IPS-15b (cell line): ENCODE measurements around the gene ALDH7A1.

Experiments used
- H3K27me3 ChIP-seq: one replicate; pipeline ENCODE4 v1.6.1; 2013; ENCODE audit warnings: low read length; ENCODE audit not compliant: control insufficient read depth, insufficient read depth
- H3K36me3 ChIP-seq: one replicate; pipeline ENCODE4 v1.6.1; 2013; ENCODE audit warnings: low read length; ENCODE audit not compliant: control insufficient read depth, insufficient read depth
- H3K4me1 ChIP-seq: one replicate; pipeline ENCODE4 v1.6.1; 2013; ENCODE audit warnings: mild to moderate bottlenecking, low read length; ENCODE audit not compliant: control insufficient read depth, insufficient read depth
- H3K4me3 ChIP-seq: one replicate; pipeline ENCODE4 v1.5.1; 2013; ENCODE audit warnings: low read depth, low read length
- H3K9ac ChIP-seq: one replicate; pipeline ENCODE4 v1.6.1; 2013; ENCODE audit warnings: low read depth, mild to moderate bottlenecking, low read length
- H3K9me3 ChIP-seq: one replicate; pipeline ENCODE4 v1.6.1; 2013; ENCODE audit warnings: mild to moderate bottlenecking, low read length; ENCODE audit not compliant: control insufficient read depth, insufficient read depth

Gene ALDH7A1

DNA sequence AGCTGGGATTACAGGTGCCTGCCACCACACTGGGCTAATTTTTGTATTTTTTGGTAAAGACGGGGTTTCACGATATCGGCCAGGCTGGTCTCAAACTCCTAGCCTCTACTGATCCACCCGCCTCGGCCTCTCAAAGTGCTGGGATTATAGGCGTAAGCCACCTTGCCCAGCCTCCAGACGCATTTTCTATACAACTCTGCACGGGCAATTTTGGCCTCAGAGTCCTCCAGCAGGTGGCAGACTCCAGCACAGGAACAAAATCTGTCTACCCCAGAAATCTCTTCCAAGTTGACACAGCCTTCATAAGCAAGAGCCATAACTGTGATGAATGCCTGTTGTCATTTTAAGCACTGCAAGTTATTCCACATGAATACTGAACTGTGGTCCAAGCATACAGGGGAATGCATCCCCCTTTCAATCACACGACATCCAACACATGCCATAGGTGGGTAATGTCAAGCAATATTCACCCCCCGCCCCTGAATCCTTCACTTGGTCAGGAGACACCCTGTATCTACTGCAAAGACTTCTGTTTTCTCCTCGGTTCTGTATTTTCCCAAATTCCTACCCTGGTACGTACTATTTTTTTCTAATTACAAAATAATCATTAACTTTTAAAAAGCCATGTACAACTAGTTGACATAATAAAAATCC lies 50.8 kb downstream of the ALDH7A1 start:
- Histone ChIP-seq H3K36me3 (peaks cover 21% of the 10 kb centered on the region), H3K27me3 (no peaks in the 10 kb centered on the region), H3K4me1 (no peaks in the 10 kb centered on the region), H3K9me3 (no peaks in the 10 kb centered on the region), H3K9ac (no peak overlapping the region), H3K4me3 (no peak overlapping the region)

DNA sequence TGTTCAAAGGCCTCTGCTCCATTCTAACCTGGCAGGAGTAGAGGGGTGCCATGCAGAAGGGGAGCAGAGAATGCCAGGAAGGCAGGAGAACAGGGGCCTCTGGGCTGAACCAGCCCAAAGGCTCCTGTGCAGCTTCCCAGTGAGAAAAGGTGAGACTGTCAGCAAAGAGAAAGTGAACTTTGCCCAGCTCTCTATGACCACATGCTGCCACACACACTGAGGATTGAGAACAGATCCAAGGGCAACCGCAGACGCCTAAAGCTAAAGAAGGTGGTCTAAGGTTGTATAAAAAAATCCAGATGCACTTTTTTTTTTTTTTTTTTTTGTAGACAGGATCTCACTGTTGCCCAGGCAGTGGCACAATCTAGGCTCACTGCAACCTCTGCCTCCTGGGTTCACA lies 51.4 kb downstream of the ALDH7A1 start:
- Histone ChIP-seq H3K36me3 (peaks cover 21% of the 10 kb centered on the region), H3K27me3 (no peaks in the 10 kb centered on the region), H3K9ac (no peak overlapping the region)

DNA sequence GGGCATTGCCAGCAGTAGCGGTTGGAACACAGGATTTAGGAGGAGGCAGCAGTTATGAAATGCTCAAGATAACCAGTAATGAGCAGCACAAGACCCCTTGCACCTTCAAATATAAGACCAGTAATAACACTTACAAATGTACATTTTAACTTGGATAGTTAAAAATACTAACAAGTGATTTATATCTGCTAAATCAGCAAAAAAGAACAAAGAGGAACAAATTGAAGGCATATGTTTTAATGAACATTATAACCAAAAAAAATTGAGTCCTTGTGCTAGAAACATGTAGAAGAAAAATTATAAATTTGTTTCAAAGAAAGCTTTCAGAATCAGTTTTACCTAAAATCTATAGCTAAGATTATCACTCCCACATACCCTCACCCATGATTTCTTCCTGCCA lies 52.0 kb downstream of the ALDH7A1 start:
- H3K27me3 ChIP-seq = no peaks in the 10 kb centered on the region
- H3K9me3 ChIP-seq = no peaks in the 10 kb centered on the region
- peaks cover 15% of the 10 kb centered on the region for H3K36me3 ChIP-seq
- H3K4me3 ChIP-seq = no peak overlapping the region
- H3K9ac ChIP-seq = no peak overlapping the region
- H3K4me1 ChIP-seq = no peaks in the 10 kb centered on the region

More for the DNA sequence above, 51.4 kb downstream of the ALDH7A1 start:
- H3K4me3 ChIP-seq = no peak overlapping the region
- H3K9me3 ChIP-seq = no peaks in the 10 kb centered on the region
- no peaks in the 10 kb centered on the region for H3K4me1 ChIP-seq

DNA sequence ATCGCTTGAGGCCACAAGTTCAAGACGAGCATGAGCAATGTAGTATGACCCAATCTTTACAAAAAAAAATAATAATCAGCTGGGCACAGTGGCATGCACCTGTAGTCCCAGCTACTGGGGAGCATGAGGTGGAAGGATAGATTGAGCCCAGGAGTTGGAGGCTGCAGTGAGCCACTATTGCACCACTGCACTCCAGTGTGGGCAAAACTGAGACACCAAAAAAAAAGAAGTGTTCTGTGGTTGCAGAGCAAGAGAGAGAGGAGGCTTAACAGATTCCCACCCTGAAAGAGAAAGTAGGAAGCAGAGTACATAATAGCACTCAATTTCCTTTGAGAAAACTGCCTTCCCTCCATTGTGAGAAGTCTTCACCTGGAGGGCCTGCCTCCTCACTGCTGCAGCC lies 52.6 kb downstream of the ALDH7A1 start:
- Histone ChIP-seq H3K27me3 (no peaks in the 10 kb centered on the region), H3K36me3 (peaks cover 14% of the 10 kb centered on the region), H3K4me3 (no peak overlapping the region), H3K9me3 (no peaks in the 10 kb centered on the region), H3K4me1 (no peaks in the 10 kb centered on the region), H3K9ac (no peak overlapping the region)

DNA sequence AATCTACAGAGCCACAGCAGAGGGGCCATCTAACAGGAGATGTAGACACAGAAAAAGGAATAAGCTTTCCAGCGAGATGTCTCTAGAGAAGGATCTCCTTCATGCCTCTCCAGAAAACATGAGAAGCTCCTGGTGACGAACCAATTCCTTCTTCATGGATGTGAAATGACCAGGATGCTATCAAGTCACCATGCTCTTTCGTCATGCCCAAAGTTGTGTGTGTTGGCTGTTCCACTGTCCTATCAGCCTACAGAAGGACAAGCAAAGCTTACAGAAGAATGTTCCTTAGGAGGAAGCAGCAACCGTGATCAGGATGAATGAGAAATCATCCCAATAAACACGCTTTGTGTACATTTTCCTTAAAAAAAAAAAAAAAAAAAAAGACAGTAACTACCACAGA lies 54.4 kb downstream of the ALDH7A1 start:
- no peaks in the 10 kb centered on the region for H3K9me3 ChIP-seq
- H3K27me3 ChIP-seq = no peaks in the 10 kb centered on the region
- no peak overlapping the region for H3K4me3 ChIP-seq
- no peaks in the 10 kb centered on the region for H3K4me1 ChIP-seq
- no peak overlapping the region for H3K9ac ChIP-seq
- H3K36me3 ChIP-seq = peaks cover 2% of the 10 kb centered on the region

DNA sequence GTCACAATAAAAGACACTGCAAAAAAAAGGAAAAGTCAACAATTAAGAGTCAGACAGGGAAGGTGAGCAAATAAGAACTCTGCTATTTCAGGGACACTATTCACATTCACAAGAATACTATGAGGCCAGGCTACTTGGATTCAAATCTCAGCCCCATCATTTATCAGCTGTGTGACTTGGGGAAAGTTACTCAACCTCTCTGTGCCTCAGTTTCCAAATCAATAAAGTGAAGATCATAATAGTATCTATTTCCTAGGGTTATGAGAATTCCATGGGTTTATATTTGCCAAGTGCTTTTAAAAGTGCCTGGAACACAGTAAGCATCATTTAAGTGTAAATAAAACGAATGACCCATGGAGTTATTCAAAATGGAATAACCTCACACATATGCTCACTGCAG lies 56.4 kb downstream of the ALDH7A1 start:
- no peaks in the 10 kb centered on the region for H3K4me1 ChIP-seq
- no peak overlapping the region for H3K9ac ChIP-seq
- H3K36me3 ChIP-seq = no peaks in the 10 kb centered on the region
- no peaks in the 10 kb centered on the region for H3K9me3 ChIP-seq
- no peaks in the 10 kb centered on the region for H3K27me3 ChIP-seq
- H3K4me3 ChIP-seq = no peak overlapping the region

DNA sequence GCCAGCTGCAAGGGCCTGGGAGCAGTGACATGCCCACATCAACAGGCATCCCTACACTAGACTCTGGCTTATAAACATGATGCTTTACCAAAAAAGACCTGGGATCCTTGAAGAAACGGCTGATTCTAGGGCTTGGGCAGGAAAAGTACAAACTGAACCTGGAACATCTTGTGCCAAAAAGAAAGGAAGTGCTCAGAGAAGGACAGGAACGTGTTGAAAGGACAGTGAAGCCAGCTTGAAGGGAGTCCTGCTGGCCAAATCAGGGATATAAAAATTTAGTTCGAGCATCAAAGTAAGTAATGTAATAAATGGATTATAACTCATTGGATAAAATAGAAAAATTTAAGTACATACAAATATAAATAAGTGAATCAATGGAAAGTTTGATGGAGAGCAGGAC lies 58.1 kb downstream of the ALDH7A1 start:
- no peak overlapping the region for H3K4me3 ChIP-seq
- no peak overlapping the region for H3K9ac ChIP-seq
- H3K4me1 ChIP-seq = no peaks in the 10 kb centered on the region
- no peaks in the 10 kb centered on the region for H3K9me3 ChIP-seq
- H3K36me3 ChIP-seq = no peaks in the 10 kb centered on the region
- no peaks in the 10 kb centered on the region for H3K27me3 ChIP-seq

DNA sequence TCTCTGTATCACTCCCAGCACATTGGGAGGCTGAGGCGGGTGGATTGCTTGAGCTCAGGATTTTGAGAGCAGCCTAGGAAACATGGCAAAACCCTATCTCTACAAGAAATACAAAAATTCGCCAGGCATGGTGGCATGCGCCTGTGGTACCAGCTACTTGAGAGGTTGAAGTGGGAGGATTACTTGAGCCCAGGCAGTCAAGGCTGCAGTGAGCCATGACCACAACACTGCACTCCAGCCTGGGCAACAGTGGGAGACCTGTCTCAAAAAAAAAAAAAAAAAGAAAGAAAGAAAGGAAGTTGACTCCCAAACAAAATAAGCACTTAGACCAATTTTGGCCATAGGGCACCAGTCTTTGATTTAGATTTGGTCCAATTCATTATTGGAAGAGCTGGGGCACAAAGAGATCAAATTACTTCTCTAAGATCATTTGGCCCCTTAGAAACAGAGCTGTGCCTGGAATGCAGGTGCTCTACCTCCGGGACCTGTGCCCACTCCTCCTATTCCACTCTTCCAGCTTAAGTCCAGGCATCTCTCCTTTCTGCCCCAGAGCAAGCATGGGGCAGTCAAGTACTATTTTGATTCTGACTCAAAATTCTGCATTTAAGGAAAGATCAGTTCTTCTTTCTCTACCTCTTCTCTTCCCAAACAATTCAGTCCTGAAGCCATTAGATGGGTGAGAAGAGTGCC lies 59.0 kb downstream of the ALDH7A1 start:
- H3K4me1 ChIP-seq = no peaks in the 10 kb centered on the region
- no peaks in the 10 kb centered on the region for H3K36me3 ChIP-seq
- H3K9ac ChIP-seq = no peak overlapping the region
- no peaks in the 10 kb centered on the region for H3K27me3 ChIP-seq
- H3K4me3 ChIP-seq = no peak overlapping the region
- H3K9me3 ChIP-seq = no peaks in the 10 kb centered on the region

DNA sequence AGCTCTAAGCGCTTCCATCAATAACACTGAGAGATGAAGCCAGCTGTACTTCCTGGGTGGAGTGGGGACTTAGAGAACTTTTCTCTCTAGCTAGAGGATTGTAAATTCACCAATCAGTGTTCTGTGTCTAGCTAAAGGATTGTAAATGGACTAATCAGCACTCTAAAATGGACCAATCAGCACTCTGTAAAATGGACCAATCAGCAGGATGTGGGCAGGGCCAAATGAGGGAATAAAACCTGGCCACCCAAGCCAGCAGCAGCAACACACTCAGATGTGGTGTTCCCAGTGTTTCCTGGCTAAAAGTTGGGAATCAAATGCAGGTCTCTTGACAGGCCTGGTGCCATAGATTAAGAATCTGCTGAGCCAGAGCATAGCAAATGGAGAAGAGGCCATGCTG lies 60.5 kb downstream of the ALDH7A1 start:
- H3K4me3 ChIP-seq = no peak overlapping the region
- H3K9ac ChIP-seq = no peak overlapping the region
- H3K27me3 ChIP-seq = no peaks in the 10 kb centered on the region
- no peaks in the 10 kb centered on the region for H3K4me1 ChIP-seq
- no peaks in the 10 kb centered on the region for H3K9me3 ChIP-seq
- H3K36me3 ChIP-seq = no peaks in the 10 kb centered on the region

DNA sequence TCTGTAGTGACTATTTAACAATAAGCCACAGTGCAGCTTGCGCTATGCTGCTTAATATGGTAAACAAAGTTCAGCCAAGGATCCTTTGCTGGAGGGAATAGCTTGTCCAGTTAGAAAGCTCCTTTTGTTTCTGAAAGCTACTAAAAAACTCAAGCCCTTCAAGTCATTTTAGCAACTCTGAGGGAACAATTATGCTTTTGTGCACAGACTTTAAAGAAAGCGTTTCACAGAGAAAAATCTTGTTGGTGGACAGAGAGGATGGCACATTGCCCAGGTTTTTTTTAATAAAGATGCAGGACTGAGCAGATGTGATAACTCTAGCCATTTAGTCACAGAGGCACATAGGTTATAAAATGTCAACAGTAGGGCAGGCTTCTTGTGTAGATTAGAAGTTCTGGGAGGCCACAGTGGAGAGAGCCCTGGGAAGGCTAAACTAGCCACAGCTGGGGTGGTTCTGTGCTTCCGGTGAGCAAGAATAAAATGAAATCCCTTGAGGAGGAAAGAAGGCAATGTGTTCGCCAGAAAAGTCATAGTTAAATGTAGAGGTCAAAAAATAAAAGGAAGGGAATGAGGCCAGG lies 63.4 kb downstream of the ALDH7A1 start:
- H3K4me3 ChIP-seq = no peak overlapping the region
- H3K9ac ChIP-seq = no peak overlapping the region
- H3K36me3 ChIP-seq = no peaks in the 10 kb centered on the region
- no peaks in the 10 kb centered on the region for H3K27me3 ChIP-seq
- no peaks in the 10 kb centered on the region for H3K9me3 ChIP-seq
- no peaks in the 10 kb centered on the region for H3K4me1 ChIP-seq

DNA sequence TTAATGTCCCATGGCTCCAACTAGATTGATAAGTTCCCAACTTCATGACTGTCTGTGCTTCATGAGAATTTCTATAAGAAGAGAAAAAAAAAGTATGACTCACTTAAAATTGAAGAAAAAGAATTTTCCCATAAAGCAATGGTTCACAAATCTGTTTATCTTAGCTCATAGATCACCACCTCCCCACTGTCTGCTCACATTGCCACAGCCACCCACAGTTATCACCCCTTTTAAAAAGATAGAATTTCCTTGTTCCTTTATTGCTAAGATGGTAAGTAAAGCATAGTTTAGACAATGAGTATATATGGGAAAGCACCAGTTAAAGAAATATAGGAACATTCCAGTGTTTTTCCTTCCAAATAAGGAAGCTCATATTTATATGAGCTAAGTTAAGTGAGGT lies 67.1 kb downstream of the ALDH7A1 start:
- H3K36me3 ChIP-seq = no peaks in the 10 kb centered on the region
- H3K9ac ChIP-seq = no peak overlapping the region
- H3K4me3 ChIP-seq = no peak overlapping the region
- no peaks in the 10 kb centered on the region for H3K27me3 ChIP-seq
- no peaks in the 10 kb centered on the region for H3K9me3 ChIP-seq
- H3K4me1 ChIP-seq = peaks cover 4% of the 10 kb centered on the region

DNA sequence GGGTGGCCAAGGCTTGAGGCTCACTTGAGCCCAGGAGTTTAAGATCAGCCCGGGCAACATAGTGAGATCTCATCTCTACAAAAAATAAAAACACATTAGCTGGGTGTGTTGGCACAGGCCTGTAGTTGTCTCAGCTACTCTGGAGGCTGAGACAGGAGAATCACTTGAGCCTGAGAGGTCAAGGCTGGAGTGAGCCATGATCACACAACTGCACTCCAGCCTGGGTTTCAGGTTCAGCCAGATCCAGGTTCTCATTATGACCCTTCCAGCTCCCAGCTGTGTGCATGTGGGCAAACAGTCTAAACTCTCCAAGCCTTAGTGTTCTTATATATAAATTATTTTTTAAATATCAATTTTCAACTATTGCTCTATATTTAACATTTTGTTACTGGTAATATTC lies 67.9 kb downstream of the ALDH7A1 start:
- no peak overlapping the region for H3K9ac ChIP-seq
- H3K36me3 ChIP-seq = no peaks in the 10 kb centered on the region
- peaks cover 4% of the 10 kb centered on the region for H3K4me1 ChIP-seq
- no peak overlapping the region for H3K4me3 ChIP-seq
- H3K27me3 ChIP-seq = no peaks in the 10 kb centered on the region
- no peaks in the 10 kb centered on the region for H3K9me3 ChIP-seq
